ENCODE data around the gene LIPC. TPM values are rescaled to one million over a fixed set of nuclear protein-coding genes. Genes with fewer than 3 reads are reported as not detected.
A peak's percentile ranks its signal among the peaks of the same experiment; 100 is the strongest.

LIPC gene
- total RNA-seq, 1 experiment from 2014 or later, result not detected

- in situ Hi-C loops (cut with HindIII; ENCODE audit: low pct_unique_long_range_greater_than_20kb, low sequenced_read_pairs), result no loop called here
- DNase-seq (ENCODE audit: low read depth, low spot score), result no peak
These were observed 31.3 kb downstream of the LIPC start for GRCh38 chr15:58462973-58463663.

- DNase-seq (ENCODE audit: low read depth, low spot score), result no peak
These were observed 32.2 kb downstream of the LIPC start for GRCh38 chr15:58463815-58464650.

GRCh38 chr15:58465070-58465469 is 33.3 kb downstream of the LIPC start:
- in situ Hi-C loops (cut with HindIII; ENCODE audit: low pct_unique_long_range_greater_than_20kb, low sequenced_read_pairs), result no loop called here
- DNase-seq (ENCODE audit: low read depth, low spot score), result no peak

More at GRCh38 chr15:58463815-58464650, 32.2 kb downstream of the LIPC start:
- in situ Hi-C loops (cut with HindIII; ENCODE audit: low pct_unique_long_range_greater_than_20kb, low sequenced_read_pairs), result no loop called here

GRCh38 chr15:58465866-58466517 is 34.2 kb downstream of the LIPC start:
- DNase-seq (ENCODE audit: low read depth, low spot score), result no peak
- in situ Hi-C loops (cut with HindIII; ENCODE audit: low pct_unique_long_range_greater_than_20kb, low sequenced_read_pairs), result no loop called here

- DNase-seq (ENCODE audit: low read depth, low spot score), result peak; percentile 85
- in situ Hi-C loops (cut with HindIII; ENCODE audit: low pct_unique_long_range_greater_than_20kb, low sequenced_read_pairs), result no loop called here
These were observed 34.8 kb downstream of the LIPC start for GRCh38 chr15:58466566-58466965.

- DNase-seq (ENCODE audit: low read depth, low spot score), result peak; percentile 10
- in situ Hi-C loops (cut with HindIII; ENCODE audit: low pct_unique_long_range_greater_than_20kb, low sequenced_read_pairs), result no loop called here
These were observed 35.4 kb downstream of the LIPC start for GRCh38 chr15:58467121-58467721.

- in situ Hi-C loops (cut with HindIII; ENCODE audit: low pct_unique_long_range_greater_than_20kb, low sequenced_read_pairs), result no loop called here
These were observed 36.1 kb downstream of the LIPC start for GRCh38 chr15:58467722-58468423.

GRCh38 chr15:58469432-58470353 is 37.9 kb downstream of the LIPC start:
- peak; percentile 73 for DNase-seq (ENCODE audit: low read depth, low spot score)
- in situ Hi-C loops (cut with HindIII; ENCODE audit: low pct_unique_long_range_greater_than_20kb, low sequenced_read_pairs), result no loop called here

More at GRCh38 chr15:58467722-58468423, 36.1 kb downstream of the LIPC start:
- no peak for DNase-seq (ENCODE audit: low read depth, low spot score)

- in situ Hi-C loops (cut with HindIII; ENCODE audit: low pct_unique_long_range_greater_than_20kb, low sequenced_read_pairs), result no loop called here
- DNase-seq (ENCODE audit: low read depth, low spot score), result no peak
These were observed 39.6 kb downstream of the LIPC start for GRCh38 chr15:58471348-58471747.

GRCh38 chr15:58472221-58472620 is 40.4 kb downstream of the LIPC start:
- in situ Hi-C loops (cut with HindIII; ENCODE audit: low pct_unique_long_range_greater_than_20kb, low sequenced_read_pairs), result no loop called here
- DNase-seq (ENCODE audit: low read depth, low spot score), result no peak

- DNase-seq (ENCODE audit: low read depth, low spot score), result no peak
- in situ Hi-C loops (cut with HindIII; ENCODE audit: low pct_unique_long_range_greater_than_20kb, low sequenced_read_pairs), result no loop called here
These were observed 41.2 kb downstream of the LIPC start for GRCh38 chr15:58472821-58473581.

GRCh38 chr15:58473724-58474123 is 41.9 kb downstream of the LIPC start:
- in situ Hi-C loops (cut with HindIII; ENCODE audit: low pct_unique_long_range_greater_than_20kb, low sequenced_read_pairs), result no loop called here
- DNase-seq (ENCODE audit: low read depth, low spot score), result no peak

- in situ Hi-C loops (cut with HindIII; ENCODE audit: low pct_unique_long_range_greater_than_20kb, low sequenced_read_pairs), result no loop called here
These were observed 43.0 kb downstream of the LIPC start for GRCh38 chr15:58474741-58475323.

GRCh38 chr15:58475573-58476524 is 44.1 kb downstream of the LIPC start:
- peak; percentile 52 for DNase-seq (ENCODE audit: low read depth, low spot score)
- in situ Hi-C loops (cut with HindIII; ENCODE audit: low pct_unique_long_range_greater_than_20kb, low sequenced_read_pairs), result no loop called here

More at GRCh38 chr15:58474741-58475323, 43.0 kb downstream of the LIPC start:
- DNase-seq (ENCODE audit: low read depth, low spot score), result no peak
